ENCODE data around the gene METTL6.

- TF ChIP-seq GATA3 (IDR thresholded peaks at IDR 0.05; ENCODE audit: low read depth, low read length) (no peak), GATA2 (IDR thresholded peaks at IDR 0.05; ENCODE audit: low read depth, low read length) (no peak)
These were observed 22.3 kb upstream of the METTL6 start for GRCh38 chr3:15449489-15450224.

Data from SH-SY5Y (cell line).